HG02798 (cell line): ENCODE results near the gene ACVR2B.

Source experiments
- ATAC-seq: cut with Tn5 transposase; IDR thresholded peaks from one replicate; pipeline ENCODE4 v1.9.1; 2021; ENCODE audit warnings: mild to moderate bottlenecking; ENCODE audit not compliant: unreplicated experiment, poor library complexity

The ACVR2B gene

GRCh38 chr3:38480093-38480445 lies 26.4 kb downstream of the ACVR2B start:
- ATAC-seq = no peak

GRCh38 chr3:38480930-38481329 lies 27.2 kb downstream of the ACVR2B start:
- no peak for ATAC-seq

GRCh38 chr3:38482951-38483350 lies 29.3 kb downstream of the ACVR2B start:
- no peak for ATAC-seq

GRCh38 chr3:38487323-38487722 lies 33.6 kb downstream of the ACVR2B start:
- peak; percentile 92 for ATAC-seq

- ATAC-seq = no peak
Observed at GRCh38 chr3:38488949-38489348, 35.3 kb downstream of the ACVR2B start.

- ATAC-seq = no peak
Observed at GRCh38 chr3:38489766-38490165, 36.1 kb downstream of the ACVR2B start.

GRCh38 chr3:38490281-38491030 lies 36.8 kb downstream of the ACVR2B start:
- no peak for ATAC-seq

GRCh38 chr3:38491215-38491614 lies 37.5 kb downstream of the ACVR2B start:
- no peak for ATAC-seq

GRCh38 chr3:38493031-38493430 lies 39.3 kb downstream of the ACVR2B start:
- ATAC-seq = no peak

- peak; percentile 93 for ATAC-seq
Observed at GRCh38 chr3:38496131-38496910, 42.6 kb downstream of the ACVR2B start, which contains the start of gene EXOG. EXOG (plus strand) TSS chr3:38496340; CDS start chr3:38496368, 28 bp downstream.

- ATAC-seq = no peak
Observed at GRCh38 chr3:38497031-38497430, 43.3 kb downstream of the ACVR2B start.

GRCh38 chr3:38500688-38501417 lies 47.2 kb downstream of the ACVR2B start:
- no peak for ATAC-seq

GRCh38 chr3:38507120-38507519 lies 53.4 kb downstream of the ACVR2B start:
- peak; percentile 91 for ATAC-seq

GRCh38 chr3:38509732-38510131 lies 56.0 kb downstream of the ACVR2B start:
- no peak for ATAC-seq

- ATAC-seq = no peak
Observed at GRCh38 chr3:38510631-38511030, 56.9 kb downstream of the ACVR2B start.

- no peak for ATAC-seq
Observed at GRCh38 chr3:38511546-38511945, 57.9 kb downstream of the ACVR2B start.

- no peak for ATAC-seq
Observed at GRCh38 chr3:38515367-38515766, 61.7 kb downstream of the ACVR2B start.

- ATAC-seq = no peak
Observed at GRCh38 chr3:38516669-38517068, 63.0 kb downstream of the ACVR2B start.

- no peak for ATAC-seq
Observed at GRCh38 chr3:38519000-38519399, 65.3 kb downstream of the ACVR2B start.

- ATAC-seq = no peak
Observed at GRCh38 chr3:38519651-38520050, 66.0 kb downstream of the ACVR2B start.

GRCh38 chr3:38521391-38521987 lies 67.8 kb downstream of the ACVR2B start:
- ATAC-seq = peak; percentile 78
